Activated naive CD4-positive, alpha-beta T cell treated with anti-CD3 and anti-CD28 coated beads, Interleukin-2, amount 50 U/mL, for 24 hours (primary cell): ENCODE measurements around the gene SERPINC1.
"Not testable (repeated sequence)": the region's sequence is repeated elsewhere in the genome, so short reads cannot be mapped to it uniquely, and the experiment has no call there.

Source experiments
- H3K27ac Mint-ChIP-seq: one replicate; pipeline ENCODE4 v1.8.0; 2021; ENCODE audit warnings: mild to moderate bottlenecking, mixed read lengths
- H3K27me3 Mint-ChIP-seq: one replicate; pipeline ENCODE4 v1.8.0; 2021; ENCODE audit warnings: mixed read lengths
- H3K36me3 Mint-ChIP-seq: one replicate; pipeline ENCODE4 v1.8.0; 2021; ENCODE audit warnings: mixed read lengths
- H3K4me1 Mint-ChIP-seq: one replicate; pipeline ENCODE4 v1.8.0; 2021; ENCODE audit warnings: mixed read lengths
- H3K4me3 Mint-ChIP-seq: one replicate; pipeline ENCODE4 v1.8.0; 2021; ENCODE audit warnings: mild to moderate bottlenecking, mixed read lengths
- H3K9me3 Mint-ChIP-seq: one replicate; pipeline ENCODE4 v1.8.0; 2021; ENCODE audit warnings: mixed read lengths

Gene SERPINC1

DNA sequence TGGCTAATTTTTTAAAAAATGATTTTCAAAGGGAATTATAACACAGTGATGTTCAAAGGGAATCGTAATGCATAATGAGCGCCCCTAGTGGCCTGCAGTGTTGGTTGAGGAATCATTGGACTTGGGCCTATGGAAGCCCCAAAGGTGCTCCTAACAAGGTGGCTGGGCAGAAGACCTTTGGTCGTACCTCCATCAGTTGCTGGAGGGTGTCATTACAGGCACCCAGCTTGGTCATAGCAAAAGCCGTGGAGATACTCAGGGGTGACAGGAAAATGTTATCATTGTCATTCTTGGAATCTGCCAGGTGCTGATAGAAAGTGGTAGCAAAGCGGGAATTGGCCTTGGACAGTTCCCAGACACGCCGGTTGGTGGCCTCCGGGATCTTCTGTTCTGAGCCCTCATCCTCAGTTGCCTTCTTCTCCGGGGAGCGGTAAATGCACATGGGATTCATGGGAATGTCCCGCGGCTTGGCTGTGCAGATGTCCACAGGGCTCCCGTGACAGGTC is 2.7 kb downstream of the SERPINC1 start:
- no peak overlapping the region for H3K4me3 Mint-ChIP-seq
- peaks cover 2% of the 10 kb centered on the region for H3K36me3 Mint-ChIP-seq
- H3K27ac Mint-ChIP-seq = no peak overlapping the region
- no peaks in the 10 kb centered on the region for H3K9me3 Mint-ChIP-seq
- no peaks in the 10 kb centered on the region for H3K27me3 Mint-ChIP-seq
- no peaks in the 10 kb centered on the region for H3K4me1 Mint-ChIP-seq

- Mint-ChIP-seq H3K27ac (no peak overlapping the region), H3K27me3 (no peaks in the 10 kb centered on the region), H3K4me3 (no peak overlapping the region), H3K4me1 (no peaks in the 10 kb centered on the region), H3K36me3 (peaks cover 6% of the 10 kb centered on the region), H3K9me3 (no peaks in the 10 kb centered on the region)
Observed at GRCh38 chr1:173913111-173913510, 4.0 kb downstream of the SERPINC1 start.

GRCh38 chr1:173903827-173904531 is 13.1 kb downstream of the SERPINC1 start:
- Mint-ChIP-seq H3K27ac (no peak overlapping the region), H3K27me3 (no peaks in the 10 kb centered on the region), H3K9me3 (no peaks in the 10 kb centered on the region), H3K4me1 (peaks cover 21% of the 10 kb centered on the region), H3K4me3 (no peak overlapping the region), H3K36me3 (peaks cover 9% of the 10 kb centered on the region)

- no peaks in the 10 kb centered on the region for H3K27me3 Mint-ChIP-seq
- peaks cover 25% of the 10 kb centered on the region for H3K4me1 Mint-ChIP-seq
- no peaks in the 10 kb centered on the region for H3K9me3 Mint-ChIP-seq
- H3K27ac Mint-ChIP-seq = no peak overlapping the region
- peaks cover 12% of the 10 kb centered on the region for H3K36me3 Mint-ChIP-seq
- no peak overlapping the region for H3K4me3 Mint-ChIP-seq
Observed at GRCh38 chr1:173900992-173901391, 16.1 kb downstream of the SERPINC1 start.

GRCh38 chr1:173900427-173900826 is 16.7 kb downstream of the SERPINC1 start:
- no peaks in the 10 kb centered on the region for H3K9me3 Mint-ChIP-seq
- H3K4me1 Mint-ChIP-seq = peaks cover 29% of the 10 kb centered on the region
- H3K27me3 Mint-ChIP-seq = no peaks in the 10 kb centered on the region
- peaks cover 12% of the 10 kb centered on the region for H3K36me3 Mint-ChIP-seq
- no peak overlapping the region for H3K27ac Mint-ChIP-seq
- H3K4me3 Mint-ChIP-seq = no peak overlapping the region

- no peak overlapping the region for H3K27ac Mint-ChIP-seq
- peaks cover 37% of the 10 kb centered on the region for H3K4me1 Mint-ChIP-seq
- peaks cover 25% of the 10 kb centered on the region for H3K36me3 Mint-ChIP-seq
Observed at GRCh38 chr1:173894189-173894588, 22.9 kb downstream of the SERPINC1 start.

GRCh38 chr1:173893611-173894010 is 23.5 kb downstream of the SERPINC1 start:
- peaks cover 26% of the 10 kb centered on the region for H3K36me3 Mint-ChIP-seq
- H3K27ac Mint-ChIP-seq = no peak overlapping the region
- H3K4me3 Mint-ChIP-seq = no peak overlapping the region
- no peaks in the 10 kb centered on the region for H3K27me3 Mint-ChIP-seq
- H3K4me1 Mint-ChIP-seq = peaks cover 34% of the 10 kb centered on the region
- no peaks in the 10 kb centered on the region for H3K9me3 Mint-ChIP-seq

More at GRCh38 chr1:173894189-173894588, 22.9 kb downstream of the SERPINC1 start:
- Mint-ChIP-seq H3K4me3 (no peak overlapping the region), H3K9me3 (no peaks in the 10 kb centered on the region), H3K27me3 (no peaks in the 10 kb centered on the region)

GRCh38 chr1:173889885-173890284 is 27.2 kb downstream of the SERPINC1 start:
- H3K36me3 Mint-ChIP-seq = peaks cover 40% of the 10 kb centered on the region
- H3K27me3 Mint-ChIP-seq = no peaks in the 10 kb centered on the region
- H3K9me3 Mint-ChIP-seq = no peaks in the 10 kb centered on the region
- H3K4me3 Mint-ChIP-seq = no peak overlapping the region
- H3K27ac Mint-ChIP-seq = no peak overlapping the region
- H3K4me1 Mint-ChIP-seq = peaks cover 60% of the 10 kb centered on the region

- Mint-ChIP-seq H3K4me1 (peaks cover 60% of the 10 kb centered on the region), H3K9me3 (no peaks in the 10 kb centered on the region), H3K36me3 (peaks cover 36% of the 10 kb centered on the region), H3K27ac (no peak overlapping the region), H3K27me3 (no peaks in the 10 kb centered on the region), H3K4me3 (no peak overlapping the region)
Observed at GRCh38 chr1:173888749-173889148, 28.4 kb downstream of the SERPINC1 start.

- no peaks in the 10 kb centered on the region for H3K27me3 Mint-ChIP-seq
- no peaks in the 10 kb centered on the region for H3K9me3 Mint-ChIP-seq
- H3K27ac Mint-ChIP-seq = no peak overlapping the region
- H3K4me3 Mint-ChIP-seq = no peak overlapping the region
- peaks cover 34% of the 10 kb centered on the region for H3K36me3 Mint-ChIP-seq
- H3K4me1 Mint-ChIP-seq = peaks cover 60% of the 10 kb centered on the region
Observed at GRCh38 chr1:173887627-173888026, 29.5 kb downstream of the SERPINC1 start.

DNA sequence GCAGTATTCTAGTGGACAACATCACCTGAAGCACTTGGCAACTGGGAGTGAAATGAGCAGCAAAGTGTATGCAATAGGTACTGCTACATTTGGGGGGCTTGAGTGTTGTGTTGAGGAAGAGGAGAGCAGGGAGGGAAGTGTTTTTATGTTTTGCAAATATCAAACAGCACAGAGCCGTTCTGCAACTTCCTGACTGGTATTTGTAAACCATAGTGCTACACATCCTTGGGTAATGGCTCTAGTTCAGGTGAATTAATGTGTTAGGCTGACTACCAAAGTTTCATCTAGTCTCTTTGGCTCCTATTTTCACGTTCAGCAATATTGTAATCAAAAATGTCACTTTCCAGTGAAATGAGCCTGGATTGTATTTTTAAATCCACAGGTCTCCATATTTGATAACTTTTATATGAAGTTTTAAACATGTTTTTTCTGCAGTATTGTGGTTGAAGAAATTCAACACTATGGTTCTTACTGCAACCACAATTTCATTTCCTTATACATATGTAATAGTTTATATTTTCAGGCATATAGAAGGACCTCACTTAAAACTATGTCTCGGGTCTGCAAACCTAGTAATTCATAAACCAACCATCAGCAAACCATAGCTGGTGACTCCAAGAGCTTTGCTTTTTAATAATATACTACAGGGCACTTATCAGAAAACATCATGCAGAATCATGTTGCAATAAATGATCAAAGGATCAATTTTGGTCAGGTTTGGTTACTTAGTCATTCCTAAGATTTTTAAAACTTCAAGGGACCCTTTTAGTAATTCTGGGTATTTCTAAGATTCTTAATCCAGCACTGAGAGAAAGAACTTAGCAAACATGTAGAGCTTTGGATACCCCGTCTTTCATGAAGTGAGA is 30.1 kb downstream of the SERPINC1 start:
- Mint-ChIP-seq H3K27ac (no peak overlapping the region), H3K9me3 (no peaks in the 10 kb centered on the region), H3K4me3 (no peak overlapping the region), H3K36me3 (peaks cover 34% of the 10 kb centered on the region), H3K27me3 (no peaks in the 10 kb centered on the region), H3K4me1 (peaks cover 55% of the 10 kb centered on the region)

DNA sequence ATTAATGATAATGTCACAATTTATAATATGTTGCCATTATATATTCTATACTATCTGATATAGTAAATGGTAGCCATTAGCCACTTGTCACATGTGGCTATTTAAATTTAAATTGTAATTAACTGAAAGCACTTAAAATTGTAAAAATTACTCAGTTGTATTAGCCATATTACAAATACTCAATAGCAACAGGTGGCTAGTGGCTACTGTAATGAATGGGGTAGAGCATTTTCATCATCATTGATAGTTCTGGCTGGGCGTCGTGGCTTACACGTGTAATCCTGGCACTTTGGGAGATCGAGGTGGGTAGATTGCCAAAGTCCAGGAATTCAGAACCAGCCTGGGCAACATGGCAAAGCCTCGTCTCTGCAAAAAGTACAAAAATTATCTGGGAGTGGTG is 32.4 kb downstream of the SERPINC1 start:
- Mint-ChIP-seq H3K27ac (no peak overlapping the region), H3K4me1 (peaks cover 37% of the 10 kb centered on the region), H3K36me3 (peaks cover 22% of the 10 kb centered on the region), H3K9me3 (no peaks in the 10 kb centered on the region), H3K4me3 (no peak overlapping the region), H3K27me3 (no peaks in the 10 kb centered on the region)

DNA sequence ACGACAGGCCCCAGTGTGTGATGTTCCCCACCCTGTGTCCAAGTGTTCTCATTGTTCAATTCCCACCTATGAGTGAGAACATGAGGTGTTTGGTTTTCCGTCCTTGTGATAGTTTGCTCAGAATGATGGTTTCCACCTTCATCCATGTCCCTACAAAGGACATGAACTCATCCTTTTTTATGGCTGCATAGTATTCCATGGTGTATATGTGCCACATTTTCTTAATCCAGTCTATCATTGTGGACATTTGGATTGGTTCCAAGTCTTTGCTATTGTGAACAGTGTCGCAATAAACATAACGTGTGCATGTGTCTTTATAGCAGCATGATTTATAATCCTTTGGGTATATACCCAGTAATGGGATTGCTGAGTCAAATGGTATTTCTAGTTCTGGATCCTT is 36.0 kb downstream of the SERPINC1 start:
- not testable (repeated sequence) for H3K27me3 Mint-ChIP-seq, H3K27ac Mint-ChIP-seq, H3K4me3 Mint-ChIP-seq, H3K9me3 Mint-ChIP-seq, H3K4me1 Mint-ChIP-seq
- H3K36me3 Mint-ChIP-seq = peaks cover 19% of the 10 kb centered on the region

DNA sequence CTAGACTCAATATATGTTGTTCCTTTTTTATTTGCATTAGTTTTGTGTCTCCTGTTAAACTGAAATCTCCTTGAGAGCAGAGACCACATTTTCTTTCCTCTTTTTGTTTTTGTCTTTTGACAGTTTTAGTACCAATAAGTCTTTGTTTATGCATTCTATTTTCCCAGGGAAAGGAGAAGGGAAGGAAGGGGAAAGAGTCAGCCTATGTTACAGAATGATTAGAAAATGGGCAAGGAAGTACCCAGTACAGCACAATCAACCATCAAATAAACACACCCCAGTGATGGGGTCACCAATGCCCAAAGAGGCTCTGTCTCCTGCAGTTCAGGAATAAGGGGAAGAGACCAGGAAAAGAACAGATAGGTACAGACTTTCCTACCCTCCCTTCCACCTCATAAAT is 38.9 kb downstream of the SERPINC1 start:
- Mint-ChIP-seq H3K9me3 (no peaks in the 10 kb centered on the region), H3K4me1 (peaks cover 12% of the 10 kb centered on the region), H3K27ac (no peak overlapping the region), H3K4me3 (no peak overlapping the region), H3K27me3 (no peaks in the 10 kb centered on the region), H3K36me3 (peaks cover 20% of the 10 kb centered on the region)

DNA sequence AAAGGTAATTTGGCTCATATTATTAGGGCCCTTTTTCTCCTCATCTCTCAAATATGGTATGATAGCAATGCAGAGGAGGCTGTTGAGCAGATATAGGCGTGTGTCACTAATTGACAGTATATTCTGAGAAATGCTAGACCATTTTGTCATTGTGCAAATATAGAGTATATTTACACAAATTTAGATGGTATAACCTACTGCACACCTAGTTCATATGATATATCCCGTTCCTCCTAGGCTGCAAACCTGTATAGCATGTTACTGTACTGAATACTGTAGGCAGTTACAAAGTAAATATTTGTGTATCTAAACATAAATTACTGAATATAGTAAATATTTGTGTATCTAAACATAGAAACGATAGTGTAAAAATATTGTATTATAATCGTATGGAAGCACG is 40.4 kb downstream of the SERPINC1 start:
- Mint-ChIP-seq H3K4me3 (no peak overlapping the region), H3K9me3 (no peaks in the 10 kb centered on the region), H3K36me3 (peaks cover 24% of the 10 kb centered on the region), H3K4me1 (peaks cover 23% of the 10 kb centered on the region), H3K27me3 (no peaks in the 10 kb centered on the region), H3K27ac (no peak overlapping the region)

DNA sequence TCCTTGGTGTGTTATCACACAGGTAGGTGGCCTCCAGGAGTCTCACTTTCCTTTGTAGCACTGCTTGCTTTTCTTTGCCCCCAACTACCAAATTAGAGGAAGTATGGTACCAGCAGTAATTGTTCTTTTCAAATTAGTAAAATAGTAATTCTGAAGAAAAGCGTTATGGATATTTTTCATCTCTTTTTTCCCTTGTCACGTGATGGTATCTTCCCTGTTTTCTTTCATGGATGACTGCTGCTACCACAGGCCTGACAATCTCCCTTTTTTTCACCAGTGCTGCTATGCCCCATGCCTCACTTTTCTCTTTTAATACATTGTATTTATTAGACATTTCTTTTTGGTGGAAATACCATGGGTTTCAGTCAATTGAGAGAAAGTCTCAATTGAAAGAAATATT is 45.6 kb downstream of the SERPINC1 start:
- H3K36me3 Mint-ChIP-seq = peaks cover 32% of the 10 kb centered on the region
- H3K27me3 Mint-ChIP-seq = no peaks in the 10 kb centered on the region
- H3K27ac Mint-ChIP-seq = peak overlapping the region; percentile 30
- H3K4me3 Mint-ChIP-seq = no peak overlapping the region
- H3K9me3 Mint-ChIP-seq = no peaks in the 10 kb centered on the region
- peaks cover 55% of the 10 kb centered on the region for H3K4me1 Mint-ChIP-seq
